HG03196 (cell line): Measurements from ENCODE around the gene CDC123.
"Not testable (repeated sequence)": the region's sequence is repeated elsewhere in the genome, so short reads cannot be mapped to it uniquely, and the experiment has no call there.

Experiments
- ATAC-seq: cut with Tn5 transposase; IDR thresholded peaks from one replicate; pipeline ENCODE4 v1.9.1; 2021; ENCODE audit not compliant: unreplicated experiment

The CDC123 gene

GRCh38 chr10:12189426-12189825 lies 6.6 kb upstream of the CDC123 start:
- no peak for ATAC-seq

GRCh38 chr10:12191715-12192114 lies 4.3 kb upstream of the CDC123 start:
- ATAC-seq = no peak

- ATAC-seq = no peak
Measured at GRCh38 chr10:12193193-12193592, 2.8 kb upstream of the CDC123 start.

GRCh38 chr10:12194752-12195271 lies 1.2 kb upstream of the CDC123 start:
- no peak for ATAC-seq

GRCh38 chr10:12195281-12195602 lies 746 bp upstream of the CDC123 start:
- ATAC-seq = peak; percentile 13

GRCh38 chr10:12196531-12197211 lies 683 bp downstream of the CDC123 start:
- peak; percentile 10 for ATAC-seq

GRCh38 chr10:12198156-12198555 lies 2.2 kb downstream of the CDC123 start:
- no peak for ATAC-seq

GRCh38 chr10:12200850-12201249 lies 4.9 kb downstream of the CDC123 start:
- no peak for ATAC-seq

GRCh38 chr10:12201543-12201942 lies 5.6 kb downstream of the CDC123 start:
- ATAC-seq = no peak

GRCh38 chr10:12202226-12202625 lies 6.2 kb downstream of the CDC123 start:
- no peak for ATAC-seq

GRCh38 chr10:12205082-12205481 lies 9.1 kb downstream of the CDC123 start:
- ATAC-seq = no peak

- no peak for ATAC-seq
Measured at GRCh38 chr10:12207114-12207513, 11.1 kb downstream of the CDC123 start.

GRCh38 chr10:12208460-12208859 lies 12.5 kb downstream of the CDC123 start:
- ATAC-seq = no peak

GRCh38 chr10:12212454-12212853 lies 16.5 kb downstream of the CDC123 start:
- no peak for ATAC-seq

- no peak for ATAC-seq
Measured at GRCh38 chr10:12213621-12214020, 17.6 kb downstream of the CDC123 start.

GRCh38 chr10:12214093-12214492 lies 18.1 kb downstream of the CDC123 start:
- no peak for ATAC-seq

GRCh38 chr10:12214763-12215218 lies 18.8 kb downstream of the CDC123 start:
- ATAC-seq = no peak

- ATAC-seq = no peak
Measured at GRCh38 chr10:12218991-12219390, 23.0 kb downstream of the CDC123 start.

- no peak for ATAC-seq
Measured at GRCh38 chr10:12221323-12222298, 25.6 kb downstream of the CDC123 start.

GRCh38 chr10:12225444-12225843 lies 29.5 kb downstream of the CDC123 start:
- no peak for ATAC-seq

GRCh38 chr10:12226438-12226837 lies 30.4 kb downstream of the CDC123 start:
- not testable (repeated sequence) for ATAC-seq

- no peak for ATAC-seq
Measured at GRCh38 chr10:12228851-12229250, 32.9 kb downstream of the CDC123 start.
